Fibroblast of skin of scalp (primary cell): ENCODE data around the gene VIPR1.

Source experiments
- DNase-seq: peaks from one replicate; pipeline ENCODE4 v3.0.0-alpha.2; 2013

Gene VIPR1

GRCh38 chr3:42513121-42513520 is 10.7 kb downstream of the VIPR1 start:
- no peak for DNase-seq

GRCh38 chr3:42513521-42513920 is 11.1 kb downstream of the VIPR1 start:
- no peak for DNase-seq

- DNase-seq: no peak
These were observed 12.4 kb downstream of the VIPR1 start for GRCh38 chr3:42514876-42515275.

GRCh38 chr3:42515391-42515916 is 13.0 kb downstream of the VIPR1 start:
- DNase-seq: no peak

GRCh38 chr3:42515976-42516375 is 13.5 kb downstream of the VIPR1 start:
- DNase-seq: no peak

GRCh38 chr3:42516443-42516842 is 14.0 kb downstream of the VIPR1 start:
- DNase-seq: no peak

- DNase-seq: no peak
These were observed 14.7 kb downstream of the VIPR1 start for GRCh38 chr3:42517117-42517516.

- no peak for DNase-seq
These were observed 16.5 kb downstream of the VIPR1 start for GRCh38 chr3:42518800-42519567.

- DNase-seq: no peak
These were observed 17.1 kb downstream of the VIPR1 start for GRCh38 chr3:42519568-42519962.

GRCh38 chr3:42520336-42520735 is 17.9 kb downstream of the VIPR1 start:
- DNase-seq: no peak

GRCh38 chr3:42520906-42521305 is 18.5 kb downstream of the VIPR1 start:
- DNase-seq: no peak

GRCh38 chr3:42524751-42525150 is 22.3 kb downstream of the VIPR1 start:
- DNase-seq: no peak

- DNase-seq: no peak
These were observed 22.8 kb downstream of the VIPR1 start for GRCh38 chr3:42525212-42525611.

- DNase-seq: no peak
These were observed 23.4 kb downstream of the VIPR1 start for GRCh38 chr3:42525736-42526345.

- no peak for DNase-seq
These were observed 24.3 kb downstream of the VIPR1 start for GRCh38 chr3:42526616-42527367.

- no peak for DNase-seq
These were observed 25.0 kb downstream of the VIPR1 start for GRCh38 chr3:42527368-42527917.

- DNase-seq: no peak
These were observed 27.0 kb downstream of the VIPR1 start for GRCh38 chr3:42529468-42529867.

- no peak for DNase-seq
These were observed 27.6 kb downstream of the VIPR1 start for GRCh38 chr3:42530073-42530472.

- no peak for DNase-seq
These were observed 29.0 kb downstream of the VIPR1 start for GRCh38 chr3:42531470-42531869.

GRCh38 chr3:42532229-42532628 is 29.8 kb downstream of the VIPR1 start:
- DNase-seq: no peak

- no peak for DNase-seq
These were observed 30.9 kb downstream of the VIPR1 start for GRCh38 chr3:42533161-42533897.
